CD14-positive monocyte (primary cell): ENCODE measurements around the gene ANTXR1. TPM values are rescaled to one million over a fixed set of nuclear protein-coding genes. Genes with fewer than 3 reads are reported as not detected.

Experiments used
- DNase-seq, 3 donors: peaks; one replicate each; pipeline ENCODE4 v3.0.0-alpha.2; 2011 to 2022
- H2AFZ ChIP-seq: 2 replicates; pipeline ENCODE4 v1.6.0; 2012; ENCODE audit warnings: mild to moderate bottlenecking, low read depth, low read length, inconsistent platforms; ENCODE audit not compliant: insufficient read depth, poor library complexity, severe bottlenecking
- H3K27ac ChIP-seq, 2 donors: 1 replicate in 1 of 2; 2 replicates in 1 of 2; pipeline ENCODE4 v1.5.1; 2012 to 2013; ENCODE audit warnings: low read length in 2 of 2, control low read depth in 1 of 2, inconsistent platforms in 1 of 2, low read depth in 1 of 2, mild to moderate bottlenecking in 1 of 2
- H3K27me3 ChIP-seq, 2 donors: one replicate each; pipeline versions ENCODE4 v1.6.0 to v1.6.1; 2011 to 2013; ENCODE audit warnings: low read length in 2 of 2; ENCODE audit not compliant: control insufficient read depth in 2 of 2, insufficient read depth in 2 of 2
- H3K36me3 ChIP-seq, 2 donors: replicated peaks in 1 of 2; 1 replicate in 1 of 2; 2 replicates in 1 of 2; pipeline versions ENCODE4 v1.5.1 to v1.6.1; 2012 to 2013; ENCODE audit warnings: low read length in 2 of 2, control low read depth in 1 of 2, inconsistent platforms in 1 of 2, mild to moderate bottlenecking in 1 of 2; ENCODE audit not compliant: insufficient read depth in 2 of 2, control insufficient read depth in 1 of 2
- H3K4me1 ChIP-seq, 2 donors: 1 replicate in 1 of 2; 2 replicates in 1 of 2; pipeline versions ENCODE4 v1.5.1 to v1.6.1; 2012 to 2013; ENCODE audit warnings: low read length in 2 of 2, control low read depth in 1 of 2, inconsistent platforms in 1 of 2, mild to moderate bottlenecking in 1 of 2, moderate library complexity in 1 of 2; ENCODE audit not compliant: insufficient read depth in 2 of 2, control insufficient read depth in 1 of 2
- H3K4me2 ChIP-seq: replicated peaks from 2 replicates; pipeline ENCODE3; 2012; ENCODE audit warnings: low read length, moderate library complexity, mild to moderate bottlenecking; ENCODE audit not compliant: poor library complexity, severe bottlenecking; ENCODE audit errors: extremely low read depth
- H3K4me3 ChIP-seq, 3 experiments: fragments of 200-600 bp in 1 of 3; sonication (generic) in 1 of 3; replicated peaks in 1 of 3; 1 replicate in 2 of 3; 2 replicates in 1 of 3; pipeline ENCODE4 v1.5.1; 2011 to 2013; ENCODE audit warnings: low read length in 3 of 3, mild to moderate bottlenecking in 3 of 3, control low read depth in 2 of 3, low read depth in 2 of 3, inconsistent platforms in 1 of 3, moderate library complexity in 1 of 3
- H3K79me2 ChIP-seq: 2 replicates; pipeline ENCODE4 v1.6.0; 2012; ENCODE audit warnings: mild to moderate bottlenecking, control low read depth, inconsistent platforms, low read length, moderate library complexity; ENCODE audit not compliant: insufficient read depth
- H3K9ac ChIP-seq: 2 replicates; pipeline ENCODE4 v1.6.0; 2017; ENCODE audit warnings: low read length, mild to moderate bottlenecking; ENCODE audit not compliant: insufficient read depth, poor library complexity, severe bottlenecking
- H3K9me3 ChIP-seq, 2 donors: replicated peaks in 1 of 2; 1 replicate in 1 of 2; 2 replicates in 1 of 2; pipeline versions ENCODE4 v1.5.1 to v1.6.1; 2012 to 2013; ENCODE audit warnings: low read length in 2 of 2, control low read depth in 1 of 2; ENCODE audit not compliant: control insufficient read depth in 1 of 2, insufficient read depth in 1 of 2
- H4K20me1 ChIP-seq: 2 replicates; pipeline ENCODE4 v1.6.0; 2012; ENCODE audit warnings: mild to moderate bottlenecking, low read length, control low read depth, moderate library complexity; ENCODE audit not compliant: insufficient read depth
- H3K27ac Mint-ChIP-seq, 7 donors: one replicate each; pipeline ENCODE4 v1.8.0; 2020; ENCODE audit warnings: mild to moderate bottlenecking in 7 of 7, mixed read lengths in 7 of 7, moderate library complexity in 6 of 7, inconsistent platforms in 2 of 7
- H3K27me3 Mint-ChIP-seq, 3 donors: one replicate each; pipeline ENCODE4 v1.8.0; 2021 to 2022; ENCODE audit warnings: low read depth in 3 of 3, mild to moderate bottlenecking in 3 of 3, mixed read lengths in 3 of 3, moderate library complexity in 3 of 3, inconsistent platforms in 1 of 3
- H3K36me3 Mint-ChIP-seq, 2 donors: one replicate each; pipeline ENCODE4 v1.8.0; 2020; ENCODE audit warnings: mixed read lengths in 2 of 2, inconsistent platforms in 1 of 2, mild to moderate bottlenecking in 1 of 2
- H3K4me1 Mint-ChIP-seq: one replicate; pipeline ENCODE4 v1.8.0; 2020; ENCODE audit warnings: mild to moderate bottlenecking, mixed read lengths
- H3K4me3 Mint-ChIP-seq, 2 donors: one replicate each; pipeline ENCODE4 v1.8.0; 2020; ENCODE audit warnings: mild to moderate bottlenecking in 2 of 2, mixed read lengths in 2 of 2, moderate library complexity in 1 of 2
- H3K9me3 Mint-ChIP-seq, 7 donors: one replicate each; pipeline ENCODE4 v1.8.0; 2020 to 2022; ENCODE audit warnings: mixed read lengths in 7 of 7, mild to moderate bottlenecking in 6 of 7, moderate library complexity in 6 of 7, inconsistent platforms in 2 of 7
- CTCF ChIP-seq: fragments of 200-600 bp; IDR thresholded peaks from one replicate; pipeline ENCODE4 v1.8.0; 2022; ENCODE audit warnings: antibody characterized with exemption, mild to moderate bottlenecking
- WGBS: methylation state at CpG from one replicate; pipeline ENCODE4 v1.1.5; 2013; ENCODE audit warnings: missing lambda C conversion rate; ENCODE audit not compliant: insufficient coverage; 5-methylcytosine and 5-hydroxymethylcytosine counted together
- intact Hi-C, 2 donors: fragments of 100-400 bp; cut with micrococcal nuclease; formaldehyde crosslinking; loops; one replicate each; pipeline versions ENCODE4 v1.15.0 to v1.15.1; 2023
- polyA plus RNA-seq, 3 donors: library from polyadenylated mRNA; depleted of rRNA in 1 of 3; unstranded in 2 of 3; stranded (reverse) in 1 of 3; fragments of 300-500 nt in 2 of 3; fragments of >200 nt in 1 of 3; fragmentation: Illumina TruSeq in 2 of 3; gene quantifications; 1 replicate in 2 of 3; 2 replicates in 1 of 3; pipeline ENCODE4 v1.2.3, GENCODE V29; 2012 to 2021

ANTXR1 gene
- polyA plus RNA-seq, 3 donors = not detected

- H3K79me2 ChIP-seq = no peaks in the 10 kb centered on the region
- H3K4me1 ChIP-seq = no peaks in the 10 kb centered on the region
- no peaks in the 10 kb centered on the region for H3K9me3 ChIP-seq
- H3K9me3 Mint-ChIP-seq = no peaks in the 10 kb centered on the region
- H4K20me1 ChIP-seq = no peaks in the 10 kb centered on the region
- H3K27ac Mint-ChIP-seq = no peak overlapping the region
- TF ChIP-seq CTCF = no peak
- no peak overlapping the region for H3K27ac ChIP-seq
- intact Hi-C loops = no loop called here
- no peak overlapping the region for H3K4me2 ChIP-seq
- H3K27me3 ChIP-seq = no peaks in the 10 kb centered on the region
- no peak for DNase-seq
- WGBS = no CpG with 5 or more reads among the region's 2 CpGs
- no peaks in the 10 kb centered on the region for H3K36me3 Mint-ChIP-seq
- H3K9ac ChIP-seq = no peak overlapping the region
- no peak overlapping the region for H3K4me3 Mint-ChIP-seq
- H3K4me1 Mint-ChIP-seq = peaks cover 5% of the 10 kb centered on the region
- H3K27me3 Mint-ChIP-seq = peaks cover 2 to 3% (median 2%) of the 10 kb centered on the region in 3 donors
- no peaks in the 10 kb centered on the region for H3K36me3 ChIP-seq
- no peak overlapping the region for H2AFZ ChIP-seq
- H3K4me3 ChIP-seq = no peak overlapping the region
Measured at GRCh38 chr2:69279211-69279610, 266.2 kb downstream of the ANTXR1 start.

DNA sequence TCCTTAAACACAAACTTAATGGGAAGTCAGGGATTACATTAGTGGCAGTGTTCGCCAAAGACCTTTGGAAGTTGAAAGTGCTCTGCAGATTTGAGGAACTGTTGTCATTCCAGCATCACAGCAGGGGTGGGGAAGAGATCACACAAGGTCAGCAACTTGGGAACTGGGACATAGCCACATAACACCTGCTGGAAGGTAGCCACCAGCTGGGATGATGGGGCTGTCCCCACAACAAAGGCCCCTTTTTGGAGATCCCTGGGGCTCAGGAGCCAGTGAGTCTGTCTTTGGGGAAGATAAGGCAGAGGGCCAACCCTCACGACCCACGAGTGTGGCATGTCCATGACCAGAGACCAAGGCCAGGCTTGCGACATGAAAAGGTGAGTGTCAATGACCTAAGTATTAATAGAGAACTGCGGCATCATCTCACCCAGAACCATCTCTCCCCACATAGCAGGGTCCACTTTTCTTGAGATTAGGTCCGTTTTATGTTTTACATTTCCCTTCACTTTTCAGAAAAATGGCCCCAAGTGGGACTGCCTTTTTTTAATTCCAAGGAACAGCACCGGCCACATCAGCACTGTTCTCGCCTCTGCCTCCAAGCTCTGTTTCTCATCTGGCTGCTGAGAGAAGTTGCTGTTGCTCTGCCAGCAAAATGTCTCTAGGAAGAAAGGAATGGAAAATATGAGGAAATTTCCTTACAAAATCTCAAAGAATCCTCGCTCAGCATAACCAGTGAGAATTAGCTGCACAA, 267.1 kb downstream of the ANTXR1 start:
- no peak overlapping the region for H3K4me3 Mint-ChIP-seq
- Histone ChIP-seq H3K9ac (no peak overlapping the region), H3K27me3 (no peaks in the 10 kb centered on the region), H4K20me1 (no peaks in the 10 kb centered on the region), H3K4me1 (no peaks in the 10 kb centered on the region), H3K27ac (no peak overlapping the region), H3K4me3 (no peak overlapping the region), H3K9me3 (no peaks in the 10 kb centered on the region), H3K79me2 (no peaks in the 10 kb centered on the region), H3K4me2 (no peak overlapping the region), H3K36me3 (no peaks in the 10 kb centered on the region), H2AFZ (no peak overlapping the region)
- H3K9me3 Mint-ChIP-seq = no peaks in the 10 kb centered on the region
- peaks cover 5% of the 10 kb centered on the region for H3K4me1 Mint-ChIP-seq
- H3K27ac Mint-ChIP-seq = no peak overlapping the region
- no peak for TF ChIP-seq CTCF
- peaks cover 2 to 3% (median 2%) of the 10 kb centered on the region in 3 donors for H3K27me3 Mint-ChIP-seq
- no peak for DNase-seq
- intact Hi-C loops = no loop called here
- WGBS = 94% methylated on average over 5 of the region's 9 CpGs
- H3K36me3 Mint-ChIP-seq = no peaks in the 10 kb centered on the region
